HG03196 (cell line): Measurements from ENCODE around the gene GALM.
"Not testable (repeated sequence)": the region's sequence is repeated elsewhere in the genome, so short reads cannot be mapped to it uniquely, and the experiment has no call there.

Source experiments
- ATAC-seq: cut with Tn5 transposase; IDR thresholded peaks from one replicate; pipeline ENCODE4 v1.9.1; 2021; ENCODE audit not compliant: unreplicated experiment

The GALM gene

DNA sequence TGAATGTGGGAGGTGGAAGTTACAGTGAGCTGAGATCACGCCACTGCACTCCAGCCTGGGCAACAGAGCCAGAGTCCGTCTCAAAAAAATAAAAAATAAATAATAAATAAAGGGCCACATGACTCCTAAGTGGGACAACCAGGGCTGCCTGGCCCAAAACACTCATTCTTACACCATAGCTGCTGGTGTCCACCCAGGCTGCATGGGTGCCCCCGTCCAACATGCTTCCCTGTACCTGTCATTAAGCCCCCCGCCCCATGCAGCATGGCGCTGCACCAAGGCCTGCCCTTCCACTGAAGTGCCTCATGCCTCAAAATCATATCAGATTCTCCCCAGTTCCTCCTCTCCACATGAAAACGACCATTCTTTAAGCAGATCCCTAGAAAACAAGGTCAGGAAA, 10.8 kb downstream of the GALM start:
- ATAC-seq = no peak

DNA sequence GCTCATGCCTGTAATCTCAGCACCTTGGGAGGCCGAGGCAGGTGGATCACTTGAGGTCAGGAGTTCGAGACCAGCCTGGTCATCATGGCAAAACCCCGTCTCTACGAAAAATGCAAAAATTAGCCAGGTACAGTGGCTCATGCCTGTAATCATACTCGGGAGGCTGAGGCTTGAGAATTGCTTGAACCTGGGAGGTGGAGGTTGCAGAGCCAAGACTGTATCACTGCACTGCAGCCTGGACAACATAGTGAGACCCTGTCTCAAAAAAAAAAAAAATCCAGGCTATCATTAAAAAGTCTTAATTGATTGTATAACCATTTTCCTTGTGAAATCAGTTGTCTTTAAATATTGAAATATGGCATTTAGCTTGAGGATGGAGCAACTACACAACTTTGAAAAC, 15.0 kb downstream of the GALM start:
- ATAC-seq = not testable (repeated sequence)

DNA sequence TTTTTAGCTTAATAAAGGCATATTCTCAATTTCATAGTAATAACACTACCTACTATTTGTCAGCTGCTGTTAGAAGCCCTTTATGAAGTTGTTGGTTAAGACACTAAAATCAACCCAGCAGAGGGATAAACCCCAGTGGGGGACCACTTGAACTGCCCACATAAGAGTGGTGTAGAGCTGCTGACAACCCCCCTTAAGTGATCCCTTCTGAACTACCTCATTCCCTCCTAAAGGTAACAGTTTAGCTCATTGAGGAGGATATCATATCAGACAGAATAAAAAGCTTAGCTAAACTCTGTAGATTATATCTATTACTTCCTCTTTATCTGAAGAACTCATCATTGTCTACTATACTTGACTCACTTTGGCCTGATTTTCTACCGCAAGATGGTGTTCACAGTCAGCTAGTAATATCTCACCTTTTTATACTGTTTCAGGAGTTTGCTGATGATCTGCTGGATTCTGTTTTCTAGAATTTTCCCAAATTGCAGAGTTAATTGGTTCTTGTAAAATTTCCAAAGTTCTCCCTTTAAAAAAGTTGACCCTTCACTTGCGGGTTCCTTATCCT, 16.2 kb downstream of the GALM start:
- no peak for ATAC-seq

DNA sequence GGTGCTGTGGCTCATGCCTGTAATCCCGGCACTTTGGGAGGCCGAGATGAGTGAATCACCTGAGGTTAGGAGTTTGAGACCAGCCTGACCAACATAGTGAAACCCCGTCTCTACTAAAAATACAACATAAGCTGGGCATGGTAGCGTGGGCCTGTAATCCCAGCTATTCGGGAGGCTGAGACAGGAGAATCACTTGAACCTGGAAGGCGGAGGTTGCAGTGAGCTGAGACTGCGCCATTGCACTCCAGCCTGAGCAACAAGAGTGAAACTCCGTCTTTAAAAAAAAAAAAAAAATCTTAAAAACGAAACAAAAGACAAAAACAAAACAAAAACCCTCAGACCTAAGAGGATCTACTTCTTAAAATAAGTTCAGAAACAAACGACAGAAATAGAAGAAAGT, 16.7 kb downstream of the GALM start:
- not testable (repeated sequence) for ATAC-seq

DNA sequence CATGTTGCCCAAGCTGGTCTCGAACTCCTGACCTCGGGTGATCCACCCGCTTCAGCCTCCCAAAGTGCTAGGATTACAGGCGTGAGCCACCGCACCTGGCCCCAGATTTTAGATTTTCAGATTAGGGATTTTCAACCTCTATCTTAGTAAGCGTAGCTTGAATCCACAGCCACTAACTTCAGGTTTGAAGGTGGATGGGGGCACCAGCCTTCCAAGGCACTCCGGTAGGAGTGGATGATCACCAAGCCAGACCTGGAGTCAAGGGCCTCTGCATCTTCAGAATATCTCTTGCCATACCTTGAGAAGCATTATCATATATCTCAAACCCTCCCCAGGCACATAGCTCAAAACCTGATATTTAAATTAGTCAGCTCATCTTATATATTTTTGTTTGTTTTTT, 17.9 kb downstream of the GALM start:
- ATAC-seq = no peak

DNA sequence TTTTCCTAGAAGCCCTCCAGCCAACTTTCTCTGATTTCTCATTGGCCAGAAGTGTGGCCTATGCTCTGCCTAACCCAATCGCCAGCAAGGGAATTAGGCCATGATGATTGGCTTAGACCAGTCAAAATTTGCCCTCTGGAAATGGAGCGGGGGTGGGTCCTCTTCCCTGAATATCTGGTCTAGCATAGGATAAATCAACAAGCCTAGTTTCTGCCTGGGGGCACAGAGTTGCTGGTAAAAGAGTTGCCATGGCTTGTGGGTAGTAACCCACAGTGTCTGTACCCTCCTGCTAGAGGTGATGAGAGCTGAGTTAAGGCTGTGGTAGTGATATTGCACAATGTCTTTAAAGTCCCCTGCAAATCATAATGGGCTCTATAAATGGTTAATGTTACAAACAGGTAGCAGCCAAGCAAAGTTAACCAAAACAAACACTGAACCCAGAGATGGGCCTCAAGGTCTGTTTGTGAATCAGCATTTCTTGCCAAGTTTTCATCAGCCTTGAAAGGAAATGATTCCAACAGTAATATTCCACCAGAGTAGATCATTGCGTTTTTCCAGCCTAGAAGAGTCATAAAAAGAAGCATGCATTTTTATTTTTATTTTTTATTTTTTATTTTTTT, 19.3 kb downstream of the GALM start:
- ATAC-seq = no peak

DNA sequence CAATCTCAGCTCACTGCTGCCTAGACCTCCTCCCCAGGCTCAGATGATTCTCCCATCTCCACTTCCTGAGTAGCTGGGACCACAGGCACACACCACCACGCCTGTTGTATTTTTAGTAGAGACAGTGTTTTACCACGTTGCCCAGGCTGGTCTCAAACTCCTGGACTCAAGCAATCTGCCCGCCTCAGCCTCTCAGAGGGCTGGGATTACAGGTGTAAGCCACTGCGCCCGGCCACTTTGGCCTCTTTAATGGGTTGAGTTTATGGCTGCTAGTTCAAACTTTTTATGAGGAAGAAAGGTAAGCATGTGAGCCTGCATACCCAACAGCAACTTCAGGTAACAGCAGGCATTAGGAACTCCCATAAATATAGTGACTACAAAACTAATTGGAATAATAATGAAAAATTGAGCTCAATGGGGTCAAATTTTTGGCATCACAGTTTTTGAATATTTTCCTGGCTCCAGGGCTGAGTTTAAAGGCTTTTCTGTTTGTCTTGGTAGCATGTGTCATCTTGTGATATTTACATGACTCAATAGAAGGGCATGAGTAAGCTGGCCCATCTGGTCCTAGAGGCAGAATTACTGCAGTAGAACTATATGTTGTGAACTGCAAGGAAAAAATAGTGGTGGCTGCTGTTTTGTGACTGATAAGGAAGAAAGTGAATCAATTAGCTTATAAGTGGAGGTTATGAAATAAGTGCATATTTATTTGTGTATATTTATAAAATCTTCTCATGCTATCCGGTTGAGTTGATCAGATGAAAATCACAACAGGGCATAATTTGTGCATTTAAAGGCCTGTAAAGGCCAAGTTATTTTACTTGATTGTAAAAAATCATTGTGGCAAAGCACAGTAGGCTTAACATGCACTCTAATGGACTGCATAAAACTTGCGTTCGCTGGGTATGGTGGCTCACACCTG, 24.8 kb downstream of the GALM start:
- ATAC-seq = no peak

DNA sequence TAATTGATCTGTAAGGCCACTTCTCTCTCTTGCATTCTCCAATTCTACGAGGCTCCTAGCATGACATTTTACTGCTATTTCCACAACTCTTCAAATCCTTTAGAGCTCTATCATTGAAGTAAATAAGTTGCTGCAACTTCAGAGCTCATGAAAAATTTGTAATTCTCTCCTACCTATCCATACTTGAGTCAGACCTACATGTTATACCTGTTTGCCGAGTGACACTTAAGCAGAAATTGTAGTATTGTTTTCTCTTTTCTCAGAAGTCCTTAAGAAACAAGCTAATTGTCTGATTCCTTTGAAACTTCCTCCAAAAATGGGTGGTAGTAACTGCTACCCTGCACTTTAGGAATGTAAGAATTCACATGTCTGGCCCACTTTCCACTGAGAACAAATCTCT, 26.1 kb downstream of the GALM start:
- no peak for ATAC-seq

DNA sequence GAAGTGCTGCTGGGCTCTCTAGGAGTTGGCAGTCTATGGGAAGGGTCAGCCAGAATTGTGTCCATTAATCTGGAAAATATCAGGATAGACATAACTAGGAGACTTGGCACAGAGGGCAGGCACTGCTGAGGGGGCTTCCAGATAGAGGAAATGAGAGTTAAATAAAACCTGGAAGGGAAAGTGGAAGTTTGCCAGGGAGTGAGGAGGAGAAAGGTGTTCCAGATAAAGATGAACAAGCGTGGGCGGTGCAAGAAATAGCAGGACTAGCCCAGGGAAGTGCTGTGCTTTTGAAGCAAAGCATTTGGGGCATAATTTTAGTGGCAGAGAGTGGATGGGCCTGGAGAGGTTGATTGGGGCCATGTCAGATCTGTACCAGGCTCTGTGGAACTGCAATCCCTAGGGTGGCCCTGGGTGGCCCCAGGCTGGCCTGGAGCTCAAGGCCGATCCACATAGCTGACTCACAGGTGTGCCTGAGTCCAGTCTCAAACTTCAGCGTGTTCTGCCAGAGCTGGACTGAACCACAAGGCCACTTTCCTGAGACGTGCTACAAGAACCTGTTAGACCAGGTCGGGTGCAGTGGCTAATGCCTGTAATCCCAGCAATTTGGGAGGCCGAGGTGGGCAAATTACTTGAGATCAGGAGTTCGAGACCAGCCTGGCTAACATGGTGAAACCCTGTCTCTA, 26.9 kb downstream of the GALM start:
- ATAC-seq = no peak

DNA sequence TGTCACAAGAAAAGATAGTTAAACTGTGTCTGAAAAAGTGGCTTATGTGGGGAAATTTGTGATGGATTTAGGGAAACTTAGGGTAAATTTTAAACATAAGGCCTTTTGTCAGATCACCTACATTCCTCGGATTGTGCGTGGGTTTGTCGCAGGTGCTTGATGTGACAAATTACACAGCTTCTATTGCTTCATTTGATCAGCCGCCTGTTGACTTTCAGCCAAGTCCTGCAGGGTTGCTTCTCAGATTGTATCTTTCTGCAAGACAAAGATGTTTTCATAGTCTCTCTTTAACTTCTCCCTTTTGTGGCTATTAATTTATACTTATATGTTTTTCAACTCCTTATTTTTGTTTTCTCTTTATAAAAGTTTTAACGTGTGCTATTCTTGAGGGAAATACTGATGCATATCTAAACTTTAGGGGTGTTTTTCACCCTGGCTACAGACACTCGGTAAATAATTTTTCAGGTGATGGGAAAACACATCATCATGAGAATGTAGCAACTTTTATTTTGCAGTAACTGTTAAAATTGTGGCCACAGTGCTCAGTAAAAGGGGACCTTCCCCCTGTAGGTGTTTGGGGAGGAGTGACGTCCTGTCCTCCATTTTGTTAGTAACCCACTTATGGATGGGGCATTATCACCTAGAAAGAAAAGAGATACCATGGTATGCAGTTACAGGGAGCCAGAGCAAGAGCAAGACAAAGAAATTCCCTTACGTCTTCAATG, 31.4 kb downstream of the GALM start:
- no peak for ATAC-seq

DNA sequence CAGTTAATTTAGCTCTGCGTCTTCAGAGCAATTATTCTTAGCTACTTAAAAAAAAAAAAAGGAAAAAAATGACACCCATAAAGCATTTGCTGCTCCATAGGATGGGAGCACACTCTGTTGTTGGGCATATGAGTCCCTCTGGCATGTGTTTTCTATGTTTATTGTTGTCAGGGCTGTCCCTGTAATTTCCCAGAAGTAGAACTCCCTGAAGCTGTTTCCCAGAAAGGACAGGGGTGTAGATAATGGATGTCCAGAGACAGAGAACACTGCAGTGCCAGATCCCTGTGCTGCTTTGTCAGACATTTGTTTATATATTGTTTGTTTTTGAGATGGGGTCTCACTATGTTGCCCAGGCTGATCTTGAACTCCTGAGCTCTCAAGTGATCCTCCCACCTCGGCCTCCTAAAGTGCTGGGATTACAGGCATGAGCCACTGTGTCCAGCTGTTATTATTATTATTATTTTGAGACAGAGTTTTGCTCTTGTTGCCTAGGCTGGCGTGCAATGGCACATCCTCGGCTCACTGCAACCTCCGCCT, 32.6 kb downstream of the GALM start:
- no peak for ATAC-seq

DNA sequence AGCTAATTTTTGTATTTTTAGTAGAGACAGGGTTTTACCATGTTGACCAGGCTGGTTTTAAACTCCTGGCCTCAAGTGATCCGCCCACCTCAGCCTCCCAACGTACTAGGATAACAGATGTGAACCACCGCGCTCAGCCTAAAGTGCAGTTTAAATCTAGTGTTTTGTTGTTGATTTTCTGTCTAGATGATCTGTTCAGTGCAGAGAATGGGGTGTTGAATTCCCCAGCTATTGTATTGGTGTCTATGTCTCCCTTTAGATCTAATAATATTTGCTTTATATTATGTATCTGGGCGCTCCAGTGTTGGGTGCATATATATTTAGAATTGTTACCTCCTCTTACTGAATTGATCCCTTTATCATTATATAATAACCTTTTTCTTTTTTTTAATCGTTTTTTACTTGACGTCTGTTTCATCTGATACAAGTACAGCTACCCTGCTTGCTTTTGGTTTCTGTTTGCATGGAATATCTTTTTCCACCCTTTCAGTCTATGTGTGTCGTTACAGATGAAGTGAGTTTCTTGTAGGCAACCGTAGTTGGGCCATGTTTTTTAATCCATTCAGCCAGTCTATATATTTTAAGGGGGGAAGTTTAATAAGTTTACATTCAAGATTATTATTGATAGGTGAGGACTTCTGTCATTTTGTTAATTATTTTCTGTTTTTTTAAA, 34.3 kb downstream of the GALM start:
- no peak for ATAC-seq

DNA sequence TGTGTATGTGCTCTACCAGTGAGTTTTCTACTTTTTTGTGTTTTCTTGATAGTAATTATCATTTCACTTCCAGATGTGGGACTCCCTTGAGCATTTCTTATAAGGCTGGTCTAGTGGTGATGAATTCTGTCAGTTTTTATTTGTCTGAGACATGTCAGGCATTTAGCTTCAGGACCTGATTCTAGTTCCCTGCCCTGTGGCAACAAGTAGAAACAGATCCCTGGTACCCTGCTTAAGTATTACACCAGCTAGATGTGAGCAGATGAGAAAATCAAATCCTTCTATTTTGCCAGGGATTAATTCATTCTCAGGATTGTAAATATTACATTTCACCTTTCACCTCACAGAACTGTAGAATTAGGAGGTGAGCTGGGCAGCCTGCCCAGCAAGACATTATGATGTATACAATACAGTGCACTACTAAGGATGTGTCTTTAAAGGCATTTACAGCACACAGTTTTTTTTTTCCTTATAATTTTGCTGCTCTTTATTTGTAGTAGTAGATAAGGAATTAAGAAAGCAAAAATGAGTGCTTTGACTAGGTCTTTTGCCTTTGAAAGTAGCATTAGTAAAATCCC, 35.1 kb downstream of the GALM start:
- no peak for ATAC-seq

DNA sequence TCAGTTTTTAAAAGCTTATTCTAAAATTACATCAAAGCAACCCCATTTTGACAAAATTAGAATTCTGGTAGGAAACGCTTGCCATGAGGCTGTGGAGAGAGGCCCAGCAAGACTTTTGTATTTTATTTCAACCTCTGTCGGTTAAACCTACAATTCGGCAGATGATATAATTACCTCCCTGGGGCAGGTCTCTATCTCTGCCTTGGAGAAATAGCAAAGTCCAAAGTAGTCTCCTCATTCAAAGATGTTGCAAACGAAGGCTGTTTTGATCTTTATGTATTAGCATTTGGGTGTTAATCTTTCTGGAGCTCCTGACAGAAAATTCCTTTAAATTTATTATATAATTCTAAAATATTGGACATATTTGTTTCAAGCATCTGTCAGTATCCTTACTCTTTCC, 35.6 kb downstream of the GALM start:
- ATAC-seq = no peak

DNA sequence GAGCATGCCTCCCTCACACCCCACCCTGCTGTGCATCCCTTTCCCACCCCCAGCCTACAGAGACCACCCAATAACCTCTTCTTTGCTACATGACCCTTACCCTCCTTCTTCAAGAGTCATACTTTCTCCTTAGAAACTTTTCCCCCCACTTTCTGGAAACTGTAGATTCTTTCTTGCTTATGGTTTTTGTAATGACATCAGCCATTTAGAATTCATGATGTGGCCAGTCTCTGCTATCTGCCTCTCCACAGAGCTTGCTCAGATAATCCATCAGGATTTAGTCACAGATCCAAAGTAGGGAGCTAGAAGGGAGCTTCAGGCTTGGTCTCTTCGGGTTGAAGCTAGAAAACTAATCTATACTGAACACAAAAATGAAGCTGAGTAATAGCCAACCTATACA, 36.5 kb downstream of the GALM start:
- ATAC-seq = no peak

DNA sequence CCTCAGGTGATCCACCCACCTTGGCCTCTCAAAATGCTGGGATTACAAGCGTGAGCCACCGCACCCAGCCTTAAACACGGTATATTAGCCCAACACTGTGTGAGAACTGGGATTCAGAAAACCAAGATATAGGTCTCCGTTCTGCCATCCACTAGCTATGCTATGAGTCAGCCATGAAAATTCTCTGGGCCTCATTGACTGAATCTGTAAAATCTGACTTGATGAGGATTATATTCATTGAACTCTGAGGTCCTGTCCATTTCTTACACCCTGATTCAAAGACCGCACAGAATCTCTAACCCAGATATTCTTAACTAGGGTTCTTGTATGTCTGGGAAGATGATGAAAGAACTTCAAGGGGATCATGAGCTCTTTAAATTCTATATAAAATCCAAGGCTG, 37.4 kb downstream of the GALM start:
- not testable (repeated sequence) for ATAC-seq

DNA sequence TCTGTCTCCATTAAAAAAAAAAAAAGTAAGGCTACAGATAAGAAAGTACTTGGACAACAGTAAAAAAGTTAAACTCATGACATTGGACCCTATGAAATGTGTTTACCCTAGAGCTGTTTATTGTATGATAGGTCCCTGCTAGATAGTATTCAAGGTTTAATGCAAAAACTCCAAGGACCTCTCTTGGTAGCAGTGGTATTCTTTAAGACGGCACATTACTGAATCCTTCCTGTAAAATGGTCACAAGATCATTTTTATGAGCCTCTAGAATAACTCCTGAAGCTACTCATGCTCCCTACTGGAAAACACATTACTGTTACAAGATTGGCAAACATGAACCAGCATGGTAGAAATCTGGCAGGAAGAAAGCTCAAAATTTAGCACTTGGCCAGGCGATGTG, 38.8 kb downstream of the GALM start:
- ATAC-seq = no peak

DNA sequence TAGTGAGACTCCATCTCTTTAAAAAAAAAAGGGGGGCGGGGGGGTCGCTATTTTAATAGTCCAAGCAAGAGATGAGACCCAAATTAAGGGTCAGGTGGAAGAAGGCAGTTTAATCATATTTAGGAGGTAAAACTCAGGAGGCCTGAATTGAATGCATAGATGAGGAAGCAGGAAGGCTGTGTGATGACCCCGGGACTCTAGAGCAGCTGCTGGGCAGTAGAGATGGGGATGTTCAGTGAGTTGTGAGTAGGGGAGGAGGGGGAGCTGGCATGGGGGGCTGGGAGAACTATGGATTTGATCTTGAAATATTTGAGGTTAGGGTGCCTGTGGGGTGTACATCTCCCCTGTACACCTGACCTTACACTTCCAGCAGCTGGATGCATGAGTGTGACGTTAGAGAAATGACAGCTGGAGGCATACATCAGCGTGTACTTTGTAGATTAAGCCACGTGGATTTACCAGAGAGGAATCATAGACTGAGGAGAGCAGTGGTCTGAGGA, 41.0 kb downstream of the GALM start:
- no peak for ATAC-seq

DNA sequence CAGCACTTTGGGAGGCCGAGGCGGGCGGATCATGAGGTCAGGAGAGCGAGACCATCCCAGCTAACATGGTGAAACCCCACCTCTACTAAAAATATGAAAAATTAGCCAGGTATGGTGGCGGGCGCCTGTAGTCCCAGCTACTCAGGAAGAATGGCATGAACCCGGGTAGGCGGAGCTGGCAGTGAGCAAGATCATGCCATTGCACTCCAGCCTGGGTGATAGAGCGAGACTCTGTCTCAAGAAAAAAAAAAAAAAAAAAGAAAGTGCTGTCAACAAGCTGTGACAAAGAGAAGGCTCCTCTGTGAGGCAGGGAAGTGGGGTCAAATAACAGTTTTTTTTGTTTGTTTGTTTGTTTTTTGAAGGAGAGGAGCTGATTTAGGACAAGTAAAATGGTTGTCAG, 42.6 kb downstream of the GALM start:
- ATAC-seq = not testable (repeated sequence)
